IgD-negative memory B cell (primary cell): ENCODE data around the gene C2orf42. TPM values are rescaled to one million over a fixed set of nuclear protein-coding genes. Genes with fewer than 3 reads are reported as not detected.
A peak's percentile ranks its signal among the peaks of the same experiment; 100 is the strongest.
"Not testable (repeated sequence)": the region's sequence is repeated elsewhere in the genome, so short reads cannot be mapped to it uniquely, and the experiment has no call there.

ENCODE experiments used
- H3K27ac Mint-ChIP-seq, 3 donors: one replicate each; pipeline ENCODE4 v1.8.0; 2020 to 2022; ENCODE audit warnings: mild to moderate bottlenecking in 3 of 3, mixed read lengths in 3 of 3, moderate library complexity in 1 of 3
- H3K27me3 Mint-ChIP-seq: one replicate; pipeline ENCODE4 v1.8.0; 2021; ENCODE audit warnings: mixed read lengths
- H3K36me3 Mint-ChIP-seq: one replicate; pipeline ENCODE4 v1.8.0; 2020; ENCODE audit warnings: mild to moderate bottlenecking, mixed read lengths
- H3K4me1 Mint-ChIP-seq, 3 donors: one replicate each; pipeline ENCODE4 v1.8.0; 2020 to 2022; ENCODE audit warnings: mixed read lengths in 3 of 3, mild to moderate bottlenecking in 1 of 3
- H3K4me3 Mint-ChIP-seq, 4 donors: one replicate each; pipeline ENCODE4 v1.8.0; 2020 to 2022; ENCODE audit warnings: mild to moderate bottlenecking in 4 of 4, mixed read lengths in 4 of 4, moderate library complexity in 3 of 4
- H3K9me3 Mint-ChIP-seq, 3 donors: one replicate each; pipeline ENCODE4 v1.8.0; 2020 to 2021; ENCODE audit warnings: mixed read lengths in 3 of 3, mild to moderate bottlenecking in 1 of 3
- polyA plus RNA-seq: library from polyadenylated mRNA; unstranded; fragments of 300-500 nt; fragmentation: Illumina TruSeq; gene quantifications from one replicate; pipeline ENCODE4 v1.2.3, GENCODE V29; 2021

Gene C2orf42
- polyA plus RNA-seq, 1 donor from 2014 or later = 30.7 TPM

- H3K9me3 Mint-ChIP-seq, H3K27me3 Mint-ChIP-seq, H3K36me3 Mint-ChIP-seq: not testable (repeated sequence)
- Mint-ChIP-seq H3K4me3 (peak overlapping the region; percentile 85 to 89 (median 87)), H3K27ac (peak overlapping the region; percentile 86 to 95 (median 95)), H3K4me1 (peaks cover 39 to 53% (median 49%) of the 10 kb centered on the region in 3 donors)
These were observed 59.3 kb downstream of the C2orf42 start for GRCh38 chr2:70131344-70132143.

- no peaks in the 10 kb centered on the region for H3K27me3 Mint-ChIP-seq
- H3K27ac Mint-ChIP-seq = peak overlapping the region; percentile 54 to 61 (median 59)
- no peaks in the 10 kb centered on the region for H3K36me3 Mint-ChIP-seq
- no peaks in the 10 kb centered on the region for H3K9me3 Mint-ChIP-seq
- peak overlapping the region in 2 of 4 donors; percentile 15 to 59 for H3K4me3 Mint-ChIP-seq
- H3K4me1 Mint-ChIP-seq = peaks cover 34 to 48% (median 37%) of the 10 kb centered on the region in 3 donors
These were observed 62.8 kb downstream of the C2orf42 start for GRCh38 chr2:70128005-70128404.

DNA sequence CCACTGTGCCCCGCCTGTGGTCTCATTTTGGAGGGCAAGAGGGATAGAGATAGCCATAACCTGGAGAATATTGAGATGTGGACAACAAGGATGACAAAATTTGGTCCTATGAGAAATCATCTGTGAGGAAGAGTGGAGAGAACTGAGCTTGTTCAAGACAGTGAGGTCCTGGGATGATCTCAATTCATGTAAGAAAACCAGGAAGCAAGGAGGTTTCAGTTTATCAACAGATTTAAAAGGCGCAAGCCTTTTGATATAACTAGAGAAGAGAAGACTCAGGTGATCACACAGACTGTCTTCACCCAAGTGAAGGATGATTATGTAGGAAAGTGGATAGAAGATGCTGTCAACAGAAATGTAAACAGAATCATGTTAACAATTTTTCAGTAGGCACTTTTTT is 64.4 kb downstream of the C2orf42 start:
- Mint-ChIP-seq H3K36me3 (no peaks in the 10 kb centered on the region), H3K27ac (peak overlapping the region; percentile 99 to 100 (median 100)), H3K4me3 (peak overlapping the region; percentile 94 to 99 (median 96)), H3K4me1 (peaks cover 36 to 49% (median 40%) of the 10 kb centered on the region in 3 donors), H3K27me3 (no peaks in the 10 kb centered on the region), H3K9me3 (no peaks in the 10 kb centered on the region)

GRCh38 chr2:70125498-70125898 is 65.3 kb downstream of the C2orf42 start:
- peaks cover 41 to 50% (median 43%) of the 10 kb centered on the region in 3 donors for H3K4me1 Mint-ChIP-seq
- H3K27ac Mint-ChIP-seq = peak overlapping the region; percentile 99 to 100 (median 100)
- no peaks in the 10 kb centered on the region for H3K9me3 Mint-ChIP-seq
- H3K27me3 Mint-ChIP-seq = no peaks in the 10 kb centered on the region
- H3K4me3 Mint-ChIP-seq = peak overlapping the region; percentile 94 to 99 (median 96)
- H3K36me3 Mint-ChIP-seq = no peaks in the 10 kb centered on the region

DNA sequence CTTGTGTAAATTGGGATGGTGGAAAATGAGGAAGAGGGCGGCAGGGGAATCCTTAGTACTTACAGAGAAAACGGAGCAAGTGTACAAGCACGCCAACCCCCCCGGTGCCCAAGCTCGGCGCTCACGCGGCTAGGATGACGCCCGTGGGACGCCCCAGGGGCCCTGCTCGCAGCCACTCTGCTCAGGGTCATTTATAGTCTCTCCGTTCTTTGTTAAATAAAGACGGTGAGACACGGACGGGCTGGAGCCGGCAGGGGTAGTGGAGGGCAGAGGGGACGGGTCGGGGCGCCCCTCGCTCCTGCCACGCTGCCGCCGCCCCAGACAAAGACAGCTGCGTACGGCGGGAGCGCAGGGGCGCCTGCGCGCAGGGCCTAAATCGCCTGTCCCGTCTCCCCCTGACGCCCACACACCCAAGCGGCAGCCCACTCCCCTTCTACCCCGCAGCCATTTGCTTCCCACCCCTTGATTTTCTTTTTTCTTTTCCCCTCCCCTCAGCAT is 65.8 kb downstream of the C2orf42 start:
- peak overlapping the region; percentile 94 to 99 (median 96) for H3K4me3 Mint-ChIP-seq
- H3K9me3 Mint-ChIP-seq = no peaks in the 10 kb centered on the region
- peaks cover 41 to 51% (median 44%) of the 10 kb centered on the region in 3 donors for H3K4me1 Mint-ChIP-seq
- no peaks in the 10 kb centered on the region for H3K36me3 Mint-ChIP-seq
- H3K27ac Mint-ChIP-seq = peak overlapping the region; percentile 99 to 100 (median 100)
- no peaks in the 10 kb centered on the region for H3K27me3 Mint-ChIP-seq

DNA sequence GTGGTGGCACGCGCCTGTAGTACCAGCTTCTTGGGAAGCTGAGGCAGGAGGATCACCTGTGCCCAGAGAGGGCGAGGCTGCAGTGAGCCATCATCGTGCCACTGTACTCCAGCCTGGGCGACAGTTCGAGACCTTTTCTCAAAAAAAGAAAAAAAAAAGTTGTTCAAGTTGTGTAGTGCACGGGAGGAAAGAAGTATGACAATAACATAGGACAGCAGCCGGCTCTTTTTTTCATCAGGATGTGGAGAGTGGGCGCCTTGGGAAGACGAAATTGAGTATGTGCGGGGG is 67.0 kb downstream of the C2orf42 start:
- H3K4me1 Mint-ChIP-seq = peaks cover 49 to 56% (median 53%) of the 10 kb centered on the region in 3 donors
- H3K27ac Mint-ChIP-seq = peak overlapping the region; percentile 99 to 100 (median 100)
- no peaks in the 10 kb centered on the region for H3K9me3 Mint-ChIP-seq
- H3K4me3 Mint-ChIP-seq = peak overlapping the region; percentile 94 to 99 (median 96)
- H3K27me3 Mint-ChIP-seq = no peaks in the 10 kb centered on the region
- H3K36me3 Mint-ChIP-seq = no peaks in the 10 kb centered on the region

- H3K9me3 Mint-ChIP-seq = no peaks in the 10 kb centered on the region
- peak overlapping the region; percentile 94 to 99 (median 96) for H3K4me3 Mint-ChIP-seq
- peak overlapping the region; percentile 99 to 100 (median 100) for H3K27ac Mint-ChIP-seq
- no peaks in the 10 kb centered on the region for H3K27me3 Mint-ChIP-seq
- H3K4me1 Mint-ChIP-seq = peaks cover 50 to 56% (median 52%) of the 10 kb centered on the region in 3 donors
- no peaks in the 10 kb centered on the region for H3K36me3 Mint-ChIP-seq
These were observed 67.6 kb downstream of the C2orf42 start for GRCh38 chr2:70123051-70123828.

GRCh38 chr2:70122470-70122869 is 68.3 kb downstream of the C2orf42 start:
- Mint-ChIP-seq H3K27me3 (no peaks in the 10 kb centered on the region), H3K27ac (peak overlapping the region; percentile 90 to 100 (median 99)), H3K4me3 (peak overlapping the region; percentile 15 to 96 (median 58)), H3K9me3 (no peaks in the 10 kb centered on the region), H3K36me3 (no peaks in the 10 kb centered on the region), H3K4me1 (peaks cover 47 to 53% (median 50%) of the 10 kb centered on the region in 3 donors)

- Mint-ChIP-seq H3K4me3 (peak overlapping the region in 3 of 4 donors; percentile 15 to 96 (median 90)), H3K27me3 (no peaks in the 10 kb centered on the region), H3K4me1 (peaks cover 50 to 56% (median 53%) of the 10 kb centered on the region in 3 donors), H3K9me3 (no peaks in the 10 kb centered on the region), H3K27ac (peak overlapping the region; percentile 90 to 99 (median 96)), H3K36me3 (no peaks in the 10 kb centered on the region)
These were observed 69.0 kb downstream of the C2orf42 start for GRCh38 chr2:70121627-70122372.

DNA sequence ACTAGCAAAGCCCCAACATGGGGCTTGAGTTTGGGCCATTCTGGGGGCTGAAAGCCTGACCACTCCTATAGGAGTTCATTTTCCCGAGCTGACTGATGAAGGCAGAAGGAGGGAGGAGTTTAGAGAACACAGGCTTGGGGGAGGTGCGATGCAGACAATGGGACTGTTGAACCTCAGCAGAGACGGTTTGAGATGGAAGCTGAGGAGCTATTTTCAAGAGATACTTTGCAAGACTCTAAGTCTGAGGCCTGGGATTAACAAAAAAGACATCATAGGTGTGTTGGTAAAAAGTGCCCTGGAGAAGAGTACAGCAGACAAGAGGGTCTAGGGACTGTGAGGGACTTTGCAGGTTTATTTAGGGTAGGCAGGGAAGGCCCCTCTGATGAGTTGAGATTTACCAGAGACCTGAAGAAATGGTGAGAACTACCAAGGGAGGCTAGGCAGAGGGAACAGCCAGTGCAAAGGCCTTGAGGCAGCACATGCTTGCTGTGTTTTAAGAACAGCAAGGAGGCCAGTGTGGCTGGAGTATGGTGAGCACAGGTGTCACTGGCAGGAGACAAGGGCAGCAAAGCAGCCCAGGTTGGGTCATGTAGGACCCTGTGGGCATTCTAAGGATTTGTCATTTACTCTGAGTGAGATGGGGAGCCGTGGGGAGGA is 71.9 kb downstream of the C2orf42 start:
- H3K4me3 Mint-ChIP-seq = peak overlapping the region in 1 of 4 donors; percentile 57
- no peaks in the 10 kb centered on the region for H3K27me3 Mint-ChIP-seq
- H3K4me1 Mint-ChIP-seq = peaks cover 43 to 55% (median 50%) of the 10 kb centered on the region in 3 donors
- peak overlapping the region; percentile 57 to 78 (median 65) for H3K27ac Mint-ChIP-seq
- no peaks in the 10 kb centered on the region for H3K9me3 Mint-ChIP-seq
- H3K36me3 Mint-ChIP-seq = no peaks in the 10 kb centered on the region

DNA sequence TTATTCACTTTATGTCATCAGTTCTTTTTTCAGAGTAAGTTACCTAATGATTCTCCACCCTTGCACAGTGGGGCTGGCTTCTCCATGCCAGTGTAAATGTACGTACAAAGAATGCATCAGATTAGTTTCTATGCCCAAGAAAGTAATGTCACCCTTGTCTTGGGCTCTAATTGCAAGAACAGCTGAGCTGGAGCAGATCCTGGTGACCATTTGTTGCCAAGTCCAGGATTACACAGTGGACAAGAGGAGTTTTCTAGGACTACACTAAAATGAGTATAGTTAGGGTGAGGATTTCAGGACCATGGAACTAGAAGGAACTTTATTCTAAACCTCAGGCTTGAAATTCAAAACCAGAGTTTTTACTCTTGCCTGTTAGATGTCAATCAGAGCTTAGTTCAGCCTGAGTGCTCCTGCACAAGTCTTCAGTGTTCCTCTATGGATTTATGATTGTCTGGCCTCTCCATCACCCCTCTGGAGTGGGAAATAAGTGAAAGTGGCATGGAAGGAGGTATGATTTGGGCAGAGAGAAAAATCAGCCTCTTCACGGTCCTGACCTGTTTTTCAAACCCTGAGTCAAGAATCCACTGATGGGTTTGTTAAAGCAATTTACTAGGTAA is 73.8 kb downstream of the C2orf42 start:
- Mint-ChIP-seq H3K36me3 (no peaks in the 10 kb centered on the region), H3K27me3 (no peaks in the 10 kb centered on the region), H3K4me1 (peaks cover 31 to 42% (median 36%) of the 10 kb centered on the region in 3 donors), H3K9me3 (no peaks in the 10 kb centered on the region), H3K27ac (peak overlapping the region in 2 of 3 donors; percentile 72 to 83), H3K4me3 (peak overlapping the region in 1 of 4 donors; percentile 53)

DNA sequence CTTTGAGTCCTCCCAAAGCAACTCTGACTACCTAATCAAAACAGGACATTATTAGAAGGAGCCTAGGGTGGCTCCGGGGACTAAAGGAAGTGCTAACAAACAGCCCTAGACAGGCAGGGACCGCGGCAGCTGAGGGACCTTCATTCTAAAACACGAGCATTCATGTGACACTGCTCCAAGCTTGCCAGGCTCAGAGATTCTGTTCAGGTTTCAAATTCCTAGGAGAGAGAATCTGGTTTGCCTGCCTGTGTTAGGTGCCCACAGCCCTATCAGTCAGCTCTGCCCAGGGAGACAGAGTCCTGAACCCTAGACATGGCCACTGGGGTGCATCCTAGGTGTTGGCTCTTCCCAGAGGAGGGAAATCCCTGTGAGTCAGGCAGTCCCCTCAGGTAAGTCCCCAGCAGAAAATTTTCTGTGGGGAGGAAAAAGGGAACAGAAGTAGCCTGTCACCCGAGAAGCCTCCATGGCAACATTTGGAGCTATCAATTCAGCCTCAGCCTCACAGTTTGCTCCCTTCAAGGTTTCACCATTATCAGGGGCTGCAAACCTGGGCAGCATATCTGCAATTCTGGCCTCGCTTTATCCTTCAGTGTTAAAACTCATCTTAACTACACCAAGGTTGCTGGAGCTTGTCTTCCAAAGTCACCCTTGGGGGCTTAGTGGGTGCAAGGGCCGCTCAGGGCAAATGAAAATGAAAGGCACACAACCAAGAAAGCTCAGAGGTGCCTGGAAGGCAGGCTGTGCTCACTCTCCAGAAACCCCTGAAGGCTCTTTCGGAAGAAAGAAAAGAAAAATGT is 75.0 kb downstream of the C2orf42 start:
- Mint-ChIP-seq H3K9me3 (no peaks in the 10 kb centered on the region), H3K36me3 (no peaks in the 10 kb centered on the region), H3K27me3 (no peaks in the 10 kb centered on the region), H3K4me1 (peaks cover 24 to 31% (median 29%) of the 10 kb centered on the region in 3 donors), H3K4me3 (peak overlapping the region in 2 of 4 donors; percentile 53 to 74), H3K27ac (peak overlapping the region in 1 of 3 donors; percentile 72)
